HG02840 (cell line): ENCODE measurements around the gene LPP.

Experiments used
- ATAC-seq: cut with Tn5 transposase; IDR thresholded peaks from one replicate; pipeline ENCODE4 v1.9.1; 2021; ENCODE audit warnings: mild to moderate bottlenecking, moderate library complexity, moderate number of reproducible peaks; ENCODE audit not compliant: unreplicated experiment, low FRiP score

The LPP gene

GRCh38 chr3:188867691-188868265, 713.8 kb downstream of the LPP start:
- no peak for ATAC-seq

- no peak for ATAC-seq
These were observed 714.8 kb downstream of the LPP start for GRCh38 chr3:188868803-188869202.

- no peak for ATAC-seq
These were observed 715.7 kb downstream of the LPP start for GRCh38 chr3:188869628-188870027.

GRCh38 chr3:188870431-188870830, 716.5 kb downstream of the LPP start:
- ATAC-seq: no peak

- no peak for ATAC-seq
These were observed 720.6 kb downstream of the LPP start for GRCh38 chr3:188874576-188874975.

GRCh38 chr3:188875413-188875812, 721.5 kb downstream of the LPP start:
- ATAC-seq: no peak

- no peak for ATAC-seq
These were observed 722.4 kb downstream of the LPP start for GRCh38 chr3:188876370-188876769.

GRCh38 chr3:188877381-188877780, 723.4 kb downstream of the LPP start:
- no peak for ATAC-seq

GRCh38 chr3:188878076-188878475, 724.1 kb downstream of the LPP start:
- ATAC-seq: no peak

- no peak for ATAC-seq
These were observed 728.1 kb downstream of the LPP start for GRCh38 chr3:188881954-188882641.

GRCh38 chr3:188884299-188885043, 730.5 kb downstream of the LPP start:
- ATAC-seq: no peak

GRCh38 chr3:188888321-188889053, 734.5 kb downstream of the LPP start:
- ATAC-seq: no peak

- ATAC-seq: no peak
These were observed 735.1 kb downstream of the LPP start for GRCh38 chr3:188889054-188889491.

GRCh38 chr3:188890572-188891270, 736.8 kb downstream of the LPP start:
- no peak for ATAC-seq

- no peak for ATAC-seq
These were observed 745.9 kb downstream of the LPP start for GRCh38 chr3:188899881-188900280.

- no peak for ATAC-seq
These were observed 746.5 kb downstream of the LPP start for GRCh38 chr3:188900421-188900951.

GRCh38 chr3:188901126-188901525, 747.2 kb downstream of the LPP start:
- no peak for ATAC-seq

GRCh38 chr3:188901671-188902287, 747.8 kb downstream of the LPP start:
- no peak for ATAC-seq

GRCh38 chr3:188904670-188905069, 750.7 kb downstream of the LPP start:
- ATAC-seq: no peak

GRCh38 chr3:188905547-188905946, 751.6 kb downstream of the LPP start:
- ATAC-seq: no peak
